Neural progenitor cell (in vitro differentiated cells): Measurements from ENCODE around the gene RAB11FIP3.

Experiments
- EZH2 ChIP-seq: fragments of 200-600 bp; sonication (generic); IDR thresholded peaks from 2 replicates; pipeline ENCODE4 v1.6.1; 2017; ENCODE audit warnings: antibody characterized with exemption, mild to moderate bottlenecking, moderate library complexity
- TF ChIP-seq, protein P1 (sequence below): fragments of 200-600 bp; sonication (generic); IDR thresholded peaks from 2 replicates; pipeline ENCODE4 v1.5.1; 2017; ENCODE audit warnings: antibody characterized with exemption, mild to moderate bottlenecking

DNA sequence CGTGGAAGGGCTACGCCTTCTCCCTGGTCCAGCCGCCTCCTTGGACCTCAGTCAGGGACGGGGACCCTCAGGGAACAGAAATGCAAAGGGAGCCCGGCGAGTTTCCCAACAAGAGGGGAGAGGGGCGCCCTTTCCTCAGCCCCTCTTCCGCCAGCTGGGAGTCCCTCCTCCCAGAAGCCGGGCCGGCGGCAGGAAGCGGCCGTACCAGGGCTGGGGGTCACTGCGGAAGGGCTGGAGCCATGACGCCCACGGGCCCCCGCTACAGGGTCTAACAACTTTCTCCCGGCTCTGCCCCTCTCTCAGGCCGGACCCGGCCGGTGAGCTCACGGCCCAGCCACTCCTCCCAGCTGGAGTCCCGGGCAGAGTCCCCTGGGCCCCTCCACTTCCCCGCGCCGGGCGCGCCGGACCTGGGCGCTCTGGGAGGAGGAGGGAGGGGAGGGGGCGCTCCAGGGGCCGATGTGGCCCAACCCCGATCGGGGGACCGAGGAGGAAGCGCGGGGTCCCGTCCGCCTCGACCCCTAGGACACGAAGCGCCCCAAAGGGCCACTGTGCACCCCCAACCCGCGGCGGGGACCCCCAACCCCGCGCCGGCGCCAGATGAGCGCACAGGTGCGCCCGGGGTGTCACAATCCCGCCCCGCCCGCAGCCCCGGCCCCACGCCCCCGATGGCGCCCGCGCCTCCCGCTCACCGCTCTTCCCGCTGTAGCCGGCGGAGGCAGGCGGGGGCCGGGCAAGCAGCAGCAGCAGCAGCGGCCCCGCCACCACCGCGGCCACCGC lies 44.2 kb upstream of the RAB11FIP3 start:
- TF ChIP-seq, protein P1, sequence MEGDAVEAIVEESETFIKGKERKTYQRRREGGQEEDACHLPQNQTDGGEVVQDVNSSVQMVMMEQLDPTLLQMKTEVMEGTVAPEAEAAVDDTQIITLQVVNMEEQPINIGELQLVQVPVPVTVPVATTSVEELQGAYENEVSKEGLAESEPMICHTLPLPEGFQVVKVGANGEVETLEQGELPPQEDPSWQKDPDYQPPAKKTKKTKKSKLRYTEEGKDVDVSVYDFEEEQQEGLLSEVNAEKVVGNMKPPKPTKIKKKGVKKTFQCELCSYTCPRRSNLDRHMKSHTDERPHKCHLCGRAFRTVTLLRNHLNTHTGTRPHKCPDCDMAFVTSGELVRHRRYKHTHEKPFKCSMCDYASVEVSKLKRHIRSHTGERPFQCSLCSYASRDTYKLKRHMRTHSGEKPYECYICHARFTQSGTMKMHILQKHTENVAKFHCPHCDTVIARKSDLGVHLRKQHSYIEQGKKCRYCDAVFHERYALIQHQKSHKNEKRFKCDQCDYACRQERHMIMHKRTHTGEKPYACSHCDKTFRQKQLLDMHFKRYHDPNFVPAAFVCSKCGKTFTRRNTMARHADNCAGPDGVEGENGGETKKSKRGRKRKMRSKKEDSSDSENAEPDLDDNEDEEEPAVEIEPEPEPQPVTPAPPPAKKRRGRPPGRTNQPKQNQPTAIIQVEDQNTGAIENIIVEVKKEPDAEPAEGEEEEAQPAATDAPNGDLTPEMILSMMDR: no peak
- TF ChIP-seq EZH2: no peak
